Sigmoid colon (tissue), 7 donors: ENCODE measurements around the gene APOBEC4. TPM values are rescaled to one million over a fixed set of nuclear protein-coding genes. Genes with fewer than 3 reads are reported as not detected.

Experiments used
- DNase-seq: peaks from one replicate; pipeline ENCODE4 v3.0.0-alpha.2; 2019
- H3K27ac ChIP-seq, 4 donors: fragments of 200-600 bp; sonication (generic); one replicate each; pipeline ENCODE4 v1.5.1; 2016 to 2019; ENCODE audit warnings: mild to moderate bottlenecking in 1 of 4
- H3K27me3 ChIP-seq, 3 donors: fragments of 200-600 bp; sonication (generic); one replicate each; pipeline ENCODE4 v1.5.1; 2019; ENCODE audit warnings: mild to moderate bottlenecking in 1 of 3
- H3K36me3 ChIP-seq, 4 donors: fragments of 200-600 bp; sonication (generic); one replicate each; pipeline ENCODE4 v1.5.1; 2016 to 2019
- H3K4me1 ChIP-seq, 4 donors: fragments of 200-600 bp; sonication (generic); one replicate each; pipeline ENCODE4 v1.5.1; 2017 to 2019
- H3K4me3 ChIP-seq, 4 donors: fragments of 200-600 bp; sonication (generic); one replicate each; pipeline ENCODE4 v1.5.1; 2017 to 2019; ENCODE audit warnings: mild to moderate bottlenecking in 2 of 4, moderate library complexity in 1 of 4
- H3K9me3 ChIP-seq, 4 donors: fragments of 200-600 bp in 3 of 4; sonication (generic) in 3 of 4; one replicate each; pipeline versions ENCODE4 v1.5.1 to v1.6.1; 2013 to 2019
- CTCF ChIP-seq, 4 experiments: fragments of 450-650 bp in 3 of 4; fragments of 200-600 bp in 1 of 4; IDR thresholded peaks; one replicate each; pipeline ENCODE4 v1.5.1; 2016 to 2019; ENCODE audit warnings: antibody characterized with exemption in 4 of 4, mild to moderate bottlenecking in 3 of 4, moderate library complexity in 2 of 4
- EP300 ChIP-seq, 4 donors: sonication (generic); formaldehyde crosslinking; IDR thresholded peaks; one replicate each; pipeline ENCODE4 v1.6.1; 2017; ENCODE audit warnings: antibody characterized with exemption in 4 of 4
- POLR2A ChIP-seq, 2 donors: fragments of 450-650 bp; IDR thresholded peaks; one replicate each; pipeline ENCODE4 v1.6.1; 2016; ENCODE audit warnings: antibody characterized with exemption in 2 of 2, mild to moderate bottlenecking in 2 of 2, moderate library complexity in 2 of 2
- POLR2AphosphoS5 ChIP-seq, 4 donors: sonication (generic); formaldehyde crosslinking; IDR thresholded peaks; one replicate each; pipeline ENCODE4 v1.6.1; 2017; ENCODE audit warnings: antibody characterized with exemption in 4 of 4
- WGBS, 2 donors: extraction: QIAGEN DNeasy Blood & Tissue Kit; methylation state at CpG; one replicate each; pipeline ENCODE4 v1.1.7; 2013; 5-methylcytosine and 5-hydroxymethylcytosine counted together
- intact Hi-C: fragments of 100-400 bp; cut with DNase I; formaldehyde crosslinking; loops from one replicate; pipeline ENCODE4 v1.15.1; 2023
- polyA plus RNA-seq, 3 donors: library from polyadenylated mRNA; stranded (reverse); fragments of 200-250 nt; gene quantifications; one replicate each; pipeline ENCODE4 v1.2.3, GENCODE V29; 2013
- total RNA-seq, 4 donors: library from RNA; depleted of rRNA; stranded (reverse); fragments of >200 nt; gene quantifications; one replicate each; pipeline ENCODE4 v1.1.0, GENCODE V29; 2016
- donor health status: healthy with polysubstance abuse.
- donor health status: Bipolar disorder and iron deficiency.
- donor health status: healthy.

Gene APOBEC4
- total and polyA plus RNA-seq, 7 donors: 0.10 TPM; not detected in 6

- H3K4me1 ChIP-seq: peaks cover 0 to 12% (median 5%) of the 10 kb centered on the region in 4 donors
- DNase-seq: no peak
- H3K9me3 ChIP-seq: no peaks in the 10 kb centered on the region
- no peak for TF ChIP-seq EP300 (IDR thresholded peaks at IDR 0.05)
- no peak for TF ChIP-seq CTCF (IDR thresholded peaks at IDR 0.05)
- no peak for TF ChIP-seq POLR2A (IDR thresholded peaks at IDR 0.05)
- no peak for TF ChIP-seq POLR2AphosphoS5 (IDR thresholded peaks at IDR 0.05)
- no peaks in the 10 kb centered on the region for H3K36me3 ChIP-seq
- H3K27me3 ChIP-seq: no peaks in the 10 kb centered on the region
- H3K4me3 ChIP-seq: no peak overlapping the region
- no peak overlapping the region for H3K27ac ChIP-seq
- intact Hi-C loops: no loop called here
- WGBS, 2 donors: 84 to 88% methylated on average over 2 of the region's 2 CpGs
Measured at GRCh38 chr1:183674886-183675285, 21.8 kb upstream of the APOBEC4 start.

GRCh38 chr1:183674339-183674738 is 21.2 kb upstream of the APOBEC4 start:
- Histone ChIP-seq H3K4me3 (no peak overlapping the region), H3K4me1 (peaks cover 0 to 12% (median 5%) of the 10 kb centered on the region in 4 donors), H3K27me3 (no peaks in the 10 kb centered on the region), H3K36me3 (no peaks in the 10 kb centered on the region), H3K27ac (no peak overlapping the region), H3K9me3 (no peaks in the 10 kb centered on the region)
- peak; percentile 72 for DNase-seq
- TF ChIP-seq POLR2AphosphoS5 (IDR thresholded peaks at IDR 0.05) (no peak), POLR2A (IDR thresholded peaks at IDR 0.05) (no peak), CTCF (IDR thresholded peaks at IDR 0.05) (no peak)
- 86 to 92% methylated on average over 1 of the region's 1 CpG for WGBS, 2 donors
- intact Hi-C loops: no loop called here

GRCh38 chr1:183673605-183674323 is 20.6 kb upstream of the APOBEC4 start:
- H3K9me3 ChIP-seq: no peaks in the 10 kb centered on the region
- H3K4me1 ChIP-seq: peaks cover 0 to 12% (median 5%) of the 10 kb centered on the region in 4 donors
- intact Hi-C loops: no loop called here
- H3K36me3 ChIP-seq: no peaks in the 10 kb centered on the region
- no peak overlapping the region for H3K27ac ChIP-seq
- no peak overlapping the region for H3K4me3 ChIP-seq
- no peak for DNase-seq
- TF ChIP-seq POLR2A (IDR thresholded peaks at IDR 0.05): no peak
- no peak for TF ChIP-seq POLR2AphosphoS5 (IDR thresholded peaks at IDR 0.05)
- TF ChIP-seq CTCF (IDR thresholded peaks at IDR 0.05): no peak
- no peak for TF ChIP-seq EP300 (IDR thresholded peaks at IDR 0.05)
- WGBS, 2 donors: 93 to 94% methylated on average over 2 of the region's 2 CpGs
- no peaks in the 10 kb centered on the region for H3K27me3 ChIP-seq

GRCh38 chr1:183670169-183670568 is 17.1 kb upstream of the APOBEC4 start:
- Histone ChIP-seq H3K27me3 (no peaks in the 10 kb centered on the region), H3K27ac (no peak overlapping the region), H3K4me1 (peaks cover 0 to 12% (median 5%) of the 10 kb centered on the region in 4 donors), H3K9me3 (no peaks in the 10 kb centered on the region), H3K36me3 (no peaks in the 10 kb centered on the region), H3K4me3 (no peak overlapping the region)
- TF ChIP-seq POLR2A (IDR thresholded peaks at IDR 0.05): no peak
- TF ChIP-seq POLR2AphosphoS5 (IDR thresholded peaks at IDR 0.05): no peak
- TF ChIP-seq CTCF (IDR thresholded peaks at IDR 0.05): no peak
- no peak for TF ChIP-seq EP300 (IDR thresholded peaks at IDR 0.05)
- DNase-seq: no peak
- 89 to 96% methylated on average over 1 of the region's 1 CpG for WGBS, 2 donors
- intact Hi-C loops: no loop called here
